ENCODE data around the gene AMBN. TPM values are rescaled to one million over a fixed set of nuclear protein-coding genes. Genes with fewer than 3 reads are reported as not detected.
"Not testable (repeated sequence)": the region's sequence is repeated elsewhere in the genome, so short reads cannot be mapped to it uniquely, and the experiment has no call there.

AMBN gene
- total and polyA plus RNA-seq, 4 donors: not detected

DNA sequence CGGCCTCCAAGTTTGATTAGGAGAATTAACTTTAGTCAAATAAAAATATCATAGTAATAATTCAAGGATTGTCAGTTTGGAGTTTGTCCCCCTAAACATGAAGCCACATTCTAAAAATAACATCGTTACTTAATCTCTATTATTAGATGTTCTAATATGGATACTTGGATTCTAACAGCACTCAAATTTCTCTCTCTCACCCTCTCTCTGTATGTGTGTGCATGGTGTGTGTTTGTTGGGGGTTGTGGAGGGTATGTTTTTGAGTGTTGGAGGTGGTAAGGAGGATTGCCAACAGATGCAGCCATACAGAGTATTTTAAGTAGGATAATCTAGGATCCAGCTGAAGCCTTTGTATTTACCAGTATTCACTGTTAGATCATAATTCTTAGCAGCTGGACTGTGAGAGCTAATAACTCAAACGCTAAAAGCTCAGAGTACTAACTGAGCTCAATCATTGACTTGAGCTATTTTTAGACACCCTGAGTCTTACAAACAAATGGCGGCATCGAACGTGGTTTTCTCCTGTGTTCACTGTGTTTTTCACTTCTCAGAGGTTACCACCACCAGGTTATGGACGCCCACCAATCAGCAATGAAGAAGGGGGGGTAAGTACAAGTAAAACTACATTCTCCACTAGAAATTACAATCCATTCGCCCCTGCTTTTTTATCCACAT is 45.3 kb downstream of the AMBN start:
- DNase-seq: no peak
- H3K27me3 ChIP-seq (ENCODE audit: control insufficient read depth in 1 of 2, insufficient read depth in 2 of 2, low read length in 1 of 2): no peaks in the 10 kb centered on the region
- no peak for ATAC-seq (ENCODE audit: low FRiP score)
- peaks cover 0 to 2% of the 10 kb centered on the region in 2 donors for H3K4me1 ChIP-seq (ENCODE audit: control insufficient read depth in 1 of 2, insufficient read depth in 2 of 2, low read length in 2 of 2)
- peaks cover 1% of the 10 kb centered on the region for H3K9me3 ChIP-seq (ENCODE audit: control insufficient read depth, low read length)
- intact Hi-C loops (cut with DNase I): no loop called here
- H3K27ac ChIP-seq (ENCODE audit: low read depth in 1 of 2, low read length in 2 of 2): no peak overlapping the region
- no peaks in the 10 kb centered on the region for H3K36me3 ChIP-seq (ENCODE audit: control insufficient read depth in 1 of 2, insufficient read depth in 2 of 2, low read length in 1 of 2)
- H3K4me3 ChIP-seq (ENCODE audit: low read length in 2 of 2): peak overlapping the region in 1 of 2 donors; percentile 76
- whole genome bisulfite sequencing, 2 donors: 11 to 14% methylated on average over 8 of the region's 8 CpGs

- 78 to 87% methylated on average over 2 of the region's 2 CpGs for WGBS, 2 donors
- intact Hi-C loops (cut with DNase I): no loop called here
- Histone ChIP-seq H3K36me3 (ENCODE audit: control insufficient read depth in 1 of 2, insufficient read depth in 2 of 2, low read length in 1 of 2) (no peaks in the 10 kb centered on the region), H3K27ac (ENCODE audit: low read depth in 1 of 2, low read length in 2 of 2) (no peak overlapping the region), H3K4me1 (ENCODE audit: control insufficient read depth in 1 of 2, insufficient read depth in 2 of 2, low read length in 2 of 2) (peaks cover 0 to 2% of the 10 kb centered on the region in 2 donors), H3K27me3 (ENCODE audit: control insufficient read depth in 1 of 2, insufficient read depth in 2 of 2, low read length in 1 of 2) (no peaks in the 10 kb centered on the region), H3K9me3 (ENCODE audit: control insufficient read depth, low read length) (peaks cover 1% of the 10 kb centered on the region), H3K4me3 (ENCODE audit: low read length in 2 of 2) (no peak overlapping the region)
- ATAC-seq (ENCODE audit: low FRiP score) (no peak), DNase-seq (no peak)
Measured at GRCh38 chr4:70640192-70640591, 48.1 kb downstream of the AMBN start.

GRCh38 chr4:70650741-70651140 is 58.7 kb downstream of the AMBN start:
- DNase-seq; H3K9me3 ChIP-seq (ENCODE audit: control insufficient read depth, low read length); ATAC-seq (ENCODE audit: low FRiP score); H3K4me3 ChIP-seq (ENCODE audit: low read length in 2 of 2); H3K36me3 ChIP-seq (ENCODE audit: control insufficient read depth in 1 of 2, insufficient read depth in 2 of 2, low read length in 1 of 2); H3K4me1 ChIP-seq (ENCODE audit: control insufficient read depth in 1 of 2, insufficient read depth in 2 of 2, low read length in 2 of 2); H3K27ac ChIP-seq (ENCODE audit: low read depth in 1 of 2, low read length in 2 of 2); H3K27me3 ChIP-seq (ENCODE audit: control insufficient read depth in 1 of 2, insufficient read depth in 2 of 2, low read length in 1 of 2): not testable (repeated sequence)
- WGBS, 2 donors: 84 to 85% methylated on average over 4 of the region's 4 CpGs
- intact Hi-C loops (cut with DNase I): loop anchor here in 1 of 2 donors (5.0 kb wide), 1 partner anchor 37 kb away; the partner anchor contains the start of gene UTP3

DNA sequence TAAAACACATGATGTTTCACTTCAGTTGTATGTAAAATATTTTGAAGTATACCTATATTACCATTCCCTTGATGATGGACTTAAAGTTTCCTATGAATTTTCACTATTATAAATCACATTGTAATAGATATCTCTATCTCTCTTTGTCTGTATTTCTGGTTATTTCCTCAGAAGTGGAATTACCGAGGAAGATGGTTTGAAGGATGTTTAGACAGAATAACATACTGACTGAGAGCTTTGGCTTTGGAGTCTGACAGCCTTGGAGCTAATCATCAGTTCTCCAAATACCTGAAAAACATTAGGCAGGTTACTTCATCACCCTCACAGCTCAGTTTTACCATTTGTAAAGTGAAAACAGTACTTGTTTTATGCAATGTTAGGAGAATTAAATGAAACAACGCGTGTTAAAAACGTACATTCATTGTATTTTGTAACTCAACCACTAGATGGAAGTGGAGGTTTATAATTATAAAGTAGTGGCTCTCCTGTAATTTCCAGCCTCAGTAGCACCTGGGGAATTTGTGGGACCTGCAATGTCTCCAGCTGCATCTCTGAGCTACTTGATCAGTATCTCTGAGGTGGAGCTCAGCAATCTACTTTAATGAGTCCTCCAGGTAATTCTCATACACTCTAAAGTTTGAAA is 59.9 kb downstream of the AMBN start:
- no peak for DNase-seq
- H3K36me3 ChIP-seq (ENCODE audit: control insufficient read depth in 1 of 2, insufficient read depth in 2 of 2, low read length in 1 of 2): no peaks in the 10 kb centered on the region
- no peak overlapping the region for H3K4me3 ChIP-seq (ENCODE audit: low read length in 2 of 2)
- peak; percentile 72 for ATAC-seq (ENCODE audit: low FRiP score)
- intact Hi-C loops (cut with DNase I): loop anchor here in 1 of 2 donors (5.0 kb wide), 1 partner anchor 35 kb away; the partner anchor contains the start of gene UTP3
- H3K27me3 ChIP-seq (ENCODE audit: control insufficient read depth in 1 of 2, insufficient read depth in 2 of 2, low read length in 1 of 2): no peaks in the 10 kb centered on the region
- no peak overlapping the region for H3K27ac ChIP-seq (ENCODE audit: low read depth in 1 of 2, low read length in 2 of 2)
- no peaks in the 10 kb centered on the region for H3K4me1 ChIP-seq (ENCODE audit: control insufficient read depth in 1 of 2, insufficient read depth in 2 of 2, low read length in 2 of 2)
- 3 to 4% methylated on average over 4 of the region's 4 CpGs for WGBS, 2 donors
- no peaks in the 10 kb centered on the region for H3K9me3 ChIP-seq (ENCODE audit: control insufficient read depth, low read length)

- ATAC-seq (ENCODE audit: low FRiP score) (no peak), DNase-seq (no peak)
- 56 to 78% methylated on average over 5 of the region's 5 CpGs for WGBS, 2 donors
- Histone ChIP-seq H3K9me3 (ENCODE audit: control insufficient read depth, low read length) (no peaks in the 10 kb centered on the region), H3K4me3 (ENCODE audit: low read length in 2 of 2) (no peak overlapping the region), H3K27ac (ENCODE audit: low read depth in 1 of 2, low read length in 2 of 2) (no peak overlapping the region), H3K4me1 (ENCODE audit: control insufficient read depth in 1 of 2, insufficient read depth in 2 of 2, low read length in 2 of 2) (no peaks in the 10 kb centered on the region), H3K36me3 (ENCODE audit: control insufficient read depth in 1 of 2, insufficient read depth in 2 of 2, low read length in 1 of 2) (no peaks in the 10 kb centered on the region), H3K27me3 (ENCODE audit: control insufficient read depth in 1 of 2, insufficient read depth in 2 of 2, low read length in 1 of 2) (no peaks in the 10 kb centered on the region)
- intact Hi-C loops (cut with DNase I): loop anchor here in 1 of 2 donors (5.0 kb wide), 1 partner anchor 33 kb away; the partner anchor contains the start of gene UTP3
Measured at GRCh38 chr4:70654605-70655011, 62.6 kb downstream of the AMBN start.

Other genes with a start within 250 kb of the AMBN start
- gene SMR3A, start 231.5 kb upstream of the AMBN start, total RNA-seq: not detected
- gene SMR3A, start 231.5 kb upstream of the AMBN start, polyA plus RNA-seq: not detected
- not detected for gene SMR3B, start 209.1 kb upstream of the AMBN start, total RNA-seq
- gene SMR3B, start 209.1 kb upstream of the AMBN start, polyA plus RNA-seq: not detected
- gene OPRPN, start 194.3 kb upstream of the AMBN start, total RNA-seq: not detected
- gene OPRPN, start 194.3 kb upstream of the AMBN start, polyA plus RNA-seq: not detected
- not detected for gene MUC7, start 120.1 kb upstream of the AMBN start, total RNA-seq
- gene MUC7, start 120.1 kb upstream of the AMBN start, polyA plus RNA-seq: not detected
- not detected for gene AMTN, start 73.7 kb upstream of the AMBN start, total RNA-seq
- gene AMTN, start 73.7 kb upstream of the AMBN start, polyA plus RNA-seq: not detected
- gene ENAM, start 36.5 kb downstream of the AMBN start, total RNA-seq: under 1 TPM in 1 of 2 donors, not detected in 1; 0.19 TPM
- not detected for gene ENAM, start 36.5 kb downstream of the AMBN start, polyA plus RNA-seq
- gene JCHAIN, start 74.3 kb downstream of the AMBN start, total RNA-seq: 10 to 100 TPM in 1 of 2 donors, 1 to 10 TPM in 1; 8.0 to 33.8 TPM
- 10 to 100 TPM in 1 of 2 donors, 1 to 10 TPM in 1; 2.7 to 23.3 TPM for gene JCHAIN, start 74.3 kb downstream of the AMBN start, polyA plus RNA-seq
- 10 to 100 TPM; 22.0 to 25.0 TPM for gene UTP3, start 96.3 kb downstream of the AMBN start, total RNA-seq
- 10 to 100 TPM; 17.6 to 22.9 TPM for gene UTP3, start 96.3 kb downstream of the AMBN start, polyA plus RNA-seq
- gene RUFY3, start 129.7 kb downstream of the AMBN start, total RNA-seq: 10 to 100 TPM; 48.5 to 96.9 TPM
- 10 to 100 TPM in 1 of 2 donors, 1 to 10 TPM in 1; 7.4 to 35.7 TPM for gene RUFY3, start 129.7 kb downstream of the AMBN start, polyA plus RNA-seq
- gene GRSF1, start 247.6 kb downstream of the AMBN start, total RNA-seq: 10 to 100 TPM; 39.2 to 40.0 TPM
- 10 to 100 TPM; 38.3 to 46.1 TPM for gene GRSF1, start 247.6 kb downstream of the AMBN start, polyA plus RNA-seq